ENCODE measurements around the gene NCAM1. TPM values are rescaled to one million over a fixed set of nuclear protein-coding genes. Genes with fewer than 3 reads are reported as not detected.

NCAM1 gene
- total RNA-seq, 1 experiment from 2014 or later: 0.33 TPM

- no TSS peak for BruUV-seq (replicated peaks)
- H3F3A ChIP-seq (ENCODE audit: insufficient read depth, low read depth): no peaks in the 10 kb centered on the region
- ChIA-PET CTCF (no interaction called here), POLR2A (ENCODE audit: unreplicated experiment) (no interaction called here)
- H3K9me2 ChIP-seq (ENCODE audit: insufficient read depth): no peaks in the 10 kb centered on the region
- no peaks in the 10 kb centered on the region for H3K79me2 ChIP-seq (ENCODE audit: low read depth)
- H2AFZ ChIP-seq: no peak overlapping the region
- no peak overlapping the region for H3K27ac ChIP-seq
- no peak for TF ChIP-seq EZH2 (IDR thresholded peaks at IDR 0.05; ENCODE audit: low read depth)
- TF ChIP-seq CTCF (conservative IDR thresholded peaks at IDR 0.05): no peak
- no peak overlapping the region for H3K4me2 ChIP-seq
- H3K36me3 ChIP-seq (ENCODE audit: low read depth): no peaks in the 10 kb centered on the region
- intact Hi-C loops (cut with micrococcal nuclease; ENCODE audit: unreplicated experiment): no loop called here
- no peaks in the 10 kb centered on the region for H3K4me1 ChIP-seq (replicated peaks; ENCODE audit: insufficient read depth)
- no peaks in the 10 kb centered on the region for H4K20me1 ChIP-seq (ENCODE audit: insufficient read depth)
- peaks cover 20% of the 10 kb centered on the region; the same call in 1 of the 2 replicates for H3K27me3 ChIP-seq (ENCODE audit: insufficient read depth, low read depth)
- no peak overlapping the region for H3K4me3 ChIP-seq
- H3K9me3 ChIP-seq (ENCODE audit: insufficient read depth, low read depth): no peaks in the 10 kb centered on the region
- DNase-seq: no peak
Observed at GRCh38 chr11:113241636-113242054, 280.4 kb downstream of the NCAM1 start.

- BruUV-seq (replicated peaks): no TSS peak
- no peak for TF ChIP-seq EZH2 (IDR thresholded peaks at IDR 0.05; ENCODE audit: low read depth)
- no peak for TF ChIP-seq CTCF (conservative IDR thresholded peaks at IDR 0.05)
- Histone ChIP-seq H3K4me2 (no peak overlapping the region), H3K79me2 (ENCODE audit: low read depth) (no peaks in the 10 kb centered on the region), H3K27ac (no peak overlapping the region), H3K4me1 (replicated peaks; ENCODE audit: insufficient read depth) (no peaks in the 10 kb centered on the region), H3F3A (ENCODE audit: insufficient read depth, low read depth) (no peaks in the 10 kb centered on the region), H3K4me3 (no peak overlapping the region), H4K20me1 (ENCODE audit: insufficient read depth) (no peaks in the 10 kb centered on the region), H3K9me2 (ENCODE audit: insufficient read depth) (no peaks in the 10 kb centered on the region), H3K9me3 (ENCODE audit: insufficient read depth, low read depth) (no peaks in the 10 kb centered on the region), H2AFZ (no peak overlapping the region), H3K27me3 (ENCODE audit: insufficient read depth, low read depth) (peaks cover 20% of the 10 kb centered on the region; the same call in 1 of the 2 replicates), H3K36me3 (ENCODE audit: low read depth) (no peaks in the 10 kb centered on the region)
- intact Hi-C loops (cut with micrococcal nuclease; ENCODE audit: unreplicated experiment): no loop called here
- ChIA-PET CTCF (no interaction called here), POLR2A (ENCODE audit: unreplicated experiment) (no interaction called here)
- DNase-seq: no peak
Observed at GRCh38 chr11:113242060-113242459, 280.8 kb downstream of the NCAM1 start.

GRCh38 chr11:113242767-113243397, 281.7 kb downstream of the NCAM1 start:
- peaks cover 20% of the 10 kb centered on the region; the same call in 1 of the 2 replicates for H3K27me3 ChIP-seq (ENCODE audit: insufficient read depth, low read depth)
- ChIA-PET CTCF (no interaction called here), POLR2A (ENCODE audit: unreplicated experiment) (interaction anchor here (0.6 kb wide), 1 partner anchor 16 kb away, joined by 6 read pairs; no protein-coding TSS in a partner anchor)
- DNase-seq: no peak
- no peak overlapping the region for H3K4me3 ChIP-seq
- H3K79me2 ChIP-seq (ENCODE audit: low read depth): no peaks in the 10 kb centered on the region
- no peaks in the 10 kb centered on the region for H3K9me3 ChIP-seq (ENCODE audit: insufficient read depth, low read depth)
- intact Hi-C loops (cut with micrococcal nuclease; ENCODE audit: unreplicated experiment): no loop called here
- BruUV-seq (replicated peaks): no TSS peak
- H3K36me3 ChIP-seq (ENCODE audit: low read depth): no peaks in the 10 kb centered on the region
- TF ChIP-seq CTCF (conservative IDR thresholded peaks at IDR 0.05): no peak
- TF ChIP-seq EZH2 (IDR thresholded peaks at IDR 0.05; ENCODE audit: low read depth): no peak
- no peaks in the 10 kb centered on the region for H3K4me1 ChIP-seq (replicated peaks; ENCODE audit: insufficient read depth)
- H4K20me1 ChIP-seq (ENCODE audit: insufficient read depth): no peaks in the 10 kb centered on the region
- no peaks in the 10 kb centered on the region for H3F3A ChIP-seq (ENCODE audit: insufficient read depth, low read depth)
- no peak overlapping the region for H3K4me2 ChIP-seq
- H3K9me2 ChIP-seq (ENCODE audit: insufficient read depth): no peaks in the 10 kb centered on the region
- H3K27ac ChIP-seq: no peak overlapping the region
- H2AFZ ChIP-seq: no peak overlapping the region
